Measurements from ENCODE around the gene ZSWIM1.

Gene ZSWIM1

DNA sequence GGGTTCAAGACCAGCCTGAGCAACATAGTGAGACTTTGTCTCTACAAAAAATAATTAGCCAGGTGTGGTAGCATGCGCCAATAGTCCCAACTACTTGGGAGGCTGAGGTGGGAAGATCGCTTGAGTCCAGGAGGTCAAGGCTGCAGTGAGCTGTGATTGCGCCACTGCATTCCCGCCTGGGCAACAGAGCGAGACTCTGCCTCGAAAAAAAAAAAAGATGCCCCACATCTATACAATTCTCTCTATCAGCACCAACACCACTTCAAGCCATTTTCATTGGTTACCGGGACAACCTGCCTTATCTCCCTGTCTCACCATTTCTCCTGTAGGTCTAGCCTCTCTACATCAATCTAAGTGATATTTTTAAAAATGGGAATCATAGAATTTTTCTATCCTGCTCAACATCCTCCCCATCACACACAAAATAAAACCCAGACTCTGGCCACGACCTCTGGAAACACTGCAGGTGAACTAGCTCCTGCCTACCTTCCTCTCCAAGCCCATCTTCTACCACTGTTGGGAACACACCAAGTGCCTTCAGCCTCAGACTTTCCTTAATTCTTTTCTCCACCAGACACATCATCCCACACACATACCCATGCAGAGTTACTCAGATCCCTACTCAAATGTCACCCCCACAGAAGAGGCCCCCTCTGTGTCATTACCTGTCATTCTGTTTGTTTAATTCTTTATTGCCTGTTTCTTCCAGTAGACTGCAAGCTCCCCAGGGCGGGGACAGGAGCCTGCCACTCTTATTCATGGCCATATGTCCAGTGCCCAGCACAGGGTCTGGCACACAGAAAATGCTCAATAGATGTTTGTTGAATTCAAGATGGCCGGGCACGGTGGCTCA lies 40.5 kb downstream of the ZSWIM1 start:
- no peak overlapping the region for H3K23ac ChIP-seq (ENCODE audit: low read length in 2 of 2)
- H3K4me3 ChIP-seq (ENCODE audit: insufficient read depth in 1 of 2, low read depth in 1 of 2, low read length in 2 of 2) = no peak overlapping the region
- 88% methylated on average over 11 of the region's 11 CpGs for WGBS

DNA sequence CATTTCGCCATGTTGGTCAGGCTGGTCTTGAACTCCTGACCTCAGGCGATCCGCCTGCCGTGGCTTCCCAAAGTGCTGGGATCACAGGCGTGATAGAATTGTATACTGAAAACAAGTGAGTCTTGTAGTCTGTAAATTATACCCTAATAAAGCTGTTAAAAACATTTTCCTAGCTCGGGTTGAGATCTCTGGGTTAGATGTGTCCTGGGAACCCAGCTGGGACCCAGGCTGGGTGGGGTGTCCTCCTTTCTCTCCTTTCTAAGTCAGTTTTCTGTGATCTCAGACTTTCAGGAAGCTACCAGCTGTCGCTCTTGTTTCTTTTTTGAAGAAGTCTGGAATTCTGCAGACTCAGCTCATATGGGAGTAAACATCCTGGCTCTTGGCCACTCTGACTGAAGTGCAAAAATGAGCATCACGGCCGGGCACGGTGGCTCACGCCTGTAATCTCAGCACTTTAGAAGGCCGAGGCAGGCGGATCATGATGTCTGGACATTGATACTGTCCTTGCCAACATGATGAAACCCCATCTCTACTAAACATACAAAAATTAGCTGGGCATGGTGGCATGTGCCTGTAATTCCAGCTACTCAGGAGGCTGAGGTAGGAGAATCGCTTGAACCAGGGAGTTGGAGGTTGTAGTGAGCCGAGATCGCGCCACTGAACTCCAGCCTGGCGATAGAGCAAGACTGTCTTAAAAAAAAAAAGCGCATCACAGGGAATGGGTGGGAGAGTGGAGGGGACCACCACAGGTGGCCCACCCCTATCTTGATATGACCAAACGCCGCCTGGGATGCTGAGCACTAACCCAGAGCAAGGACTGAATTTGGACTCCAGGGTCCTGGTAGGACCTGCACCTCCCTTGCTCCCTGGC lies 43.6 kb downstream of the ZSWIM1 start:
- no peak overlapping the region for H3K23ac ChIP-seq (ENCODE audit: low read length in 2 of 2)
- no peak overlapping the region for H2AFZ ChIP-seq (ENCODE audit: low read depth, low read length)
- peak overlapping the region; percentile 90 for H4K91ac ChIP-seq (ENCODE audit: low read length)
- H3K9ac ChIP-seq (ENCODE audit: low read length) = peak overlapping the region; percentile 66
- peak; percentile 89 for DNase-seq
- H3K14ac ChIP-seq (ENCODE audit: low read length in 2 of 2) = peak overlapping the region in 1 of 2 experiments; percentile 7
- H2BK5ac ChIP-seq (ENCODE audit: low read depth, low read length, poor library complexity, severe bottlenecking) = no peak overlapping the region
- peak overlapping the region; percentile 61 for H2BK120ac ChIP-seq (ENCODE audit: low read depth, low read length)
- peak overlapping the region; percentile 19 for H3K4me2 ChIP-seq (ENCODE audit: low read length, poor library complexity, severe bottlenecking)
- H3K4ac ChIP-seq (ENCODE audit: low read depth in 1 of 2, low read length in 2 of 2) = peak overlapping the region; percentile 57 to 64
- H2AK5ac ChIP-seq (ENCODE audit: low read length, severe bottlenecking) = peak overlapping the region; percentile 82
- peak overlapping the region; percentile 69 for H2BK15ac ChIP-seq (ENCODE audit: low read depth, poor library complexity, severe bottlenecking)
- peak overlapping the region; percentile 63 to 72 for H3K18ac ChIP-seq (ENCODE audit: low read depth in 1 of 2, low read length in 2 of 2)
- peak overlapping the region; percentile 56 for H3K27ac ChIP-seq (ENCODE audit: low read length, poor library complexity, severe bottlenecking)
- H3K4me3 ChIP-seq (ENCODE audit: insufficient read depth in 1 of 2, low read depth in 1 of 2, low read length in 2 of 2) = no peak overlapping the region
- no peaks in the 10 kb centered on the region for H3K9me3 ChIP-seq (ENCODE audit: control insufficient read depth, low read length)
- H3K4me1 ChIP-seq (ENCODE audit: control insufficient read depth, insufficient read depth, low read depth, low read length) = peaks cover 19% of the 10 kb centered on the region
- WGBS = 47% methylated on average over 20 of the region's 21 CpGs
- peak overlapping the region; percentile 66 to 91 for H2BK12ac ChIP-seq (ENCODE audit: low read length in 2 of 2)
- no peaks in the 10 kb centered on the region for H3K27me3 ChIP-seq (ENCODE audit: control insufficient read depth in 1 of 2, insufficient read depth in 1 of 2, low read length in 2 of 2)
- no peaks in the 10 kb centered on the region for H3K79me1 ChIP-seq (replicated peaks; ENCODE audit: low read length, poor library complexity, severe bottlenecking)
- H4K8ac ChIP-seq (ENCODE audit: low read length) = peak overlapping the region; percentile 77
- no peaks in the 10 kb centered on the region for H3K36me3 ChIP-seq (ENCODE audit: control insufficient read depth in 1 of 2, insufficient read depth in 2 of 2, low read depth in 1 of 2, low read length in 2 of 2)

More for the DNA sequence above, 40.5 kb downstream of the ZSWIM1 start:
- Histone ChIP-seq H2BK120ac (ENCODE audit: low read depth, low read length) (peak overlapping the region; percentile 42), H4K91ac (ENCODE audit: low read length) (no peak overlapping the region), H3K4ac (ENCODE audit: low read depth in 1 of 2, low read length in 2 of 2) (no peak overlapping the region), H2AK5ac (ENCODE audit: low read length, severe bottlenecking) (peak overlapping the region; percentile 72), H3K14ac (ENCODE audit: low read length in 2 of 2) (no peak overlapping the region), H3K9me3 (ENCODE audit: control insufficient read depth, low read length) (no peaks in the 10 kb centered on the region), H3K36me3 (ENCODE audit: control insufficient read depth in 1 of 2, insufficient read depth in 2 of 2, low read depth in 1 of 2, low read length in 2 of 2) (no peaks in the 10 kb centered on the region), H3K9ac (ENCODE audit: low read length) (no peak overlapping the region), H4K8ac (ENCODE audit: low read length) (no peak overlapping the region), H2BK5ac (ENCODE audit: low read depth, low read length, poor library complexity, severe bottlenecking) (no peak overlapping the region), H3K4me1 (ENCODE audit: control insufficient read depth, insufficient read depth, low read depth, low read length) (peaks cover 27% of the 10 kb centered on the region), H3K27ac (ENCODE audit: low read length, poor library complexity, severe bottlenecking) (no peak overlapping the region), H3K79me1 (replicated peaks; ENCODE audit: low read length, poor library complexity, severe bottlenecking) (no peaks in the 10 kb centered on the region), H2BK12ac (ENCODE audit: low read length in 2 of 2) (peak overlapping the region in 1 of 2 experiments; percentile 67), H2AFZ (ENCODE audit: low read depth, low read length) (no peak overlapping the region), H3K4me2 (ENCODE audit: low read length, poor library complexity, severe bottlenecking) (no peak overlapping the region), H3K18ac (ENCODE audit: low read depth in 1 of 2, low read length in 2 of 2) (peak overlapping the region in 1 of 2 experiments; percentile 54), H3K27me3 (ENCODE audit: control insufficient read depth in 1 of 2, insufficient read depth in 1 of 2, low read length in 2 of 2) (no peaks in the 10 kb centered on the region), H2BK15ac (ENCODE audit: low read depth, poor library complexity, severe bottlenecking) (peak overlapping the region; percentile 52)
- no peak for DNase-seq

DNA sequence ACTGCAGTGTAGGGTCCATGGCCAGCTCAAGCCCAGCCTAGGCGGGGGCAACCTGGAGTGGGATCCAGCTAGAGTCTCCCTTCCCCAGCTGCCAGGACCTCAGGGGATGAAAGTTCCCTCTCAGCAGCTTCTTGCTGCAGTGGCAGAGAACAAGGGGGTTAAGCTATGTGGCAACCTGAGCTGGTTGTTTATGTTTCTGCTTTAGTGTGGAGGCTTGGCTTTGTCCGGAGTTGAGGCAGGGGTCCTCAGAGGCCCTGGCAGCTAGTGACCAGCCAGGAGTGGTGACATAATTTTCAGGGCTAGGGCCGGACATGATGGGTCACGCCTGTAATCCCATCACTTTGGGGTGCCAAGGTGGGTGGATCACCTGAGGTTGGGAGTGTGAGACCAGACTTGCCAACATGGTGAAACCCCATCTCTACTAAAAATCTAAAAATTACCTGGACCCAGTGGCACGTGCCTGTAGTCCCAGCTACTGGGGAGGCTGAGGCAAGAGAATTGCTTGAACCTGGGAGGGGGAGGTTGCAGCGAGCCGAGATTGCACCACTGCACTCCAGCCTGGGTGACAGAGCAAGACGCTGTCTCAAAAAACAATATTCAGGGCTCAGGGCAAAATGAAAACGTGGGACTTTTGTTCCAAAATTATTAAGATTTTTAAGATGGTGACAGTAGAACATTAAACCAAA lies 44.9 kb downstream of the ZSWIM1 start:
- H3K4me3 ChIP-seq (ENCODE audit: insufficient read depth in 1 of 2, low read depth in 1 of 2, low read length in 2 of 2) = no peak overlapping the region
- DNase-seq = no peak
- no peaks in the 10 kb centered on the region for H3K27me3 ChIP-seq (ENCODE audit: control insufficient read depth in 1 of 2, insufficient read depth in 1 of 2, low read length in 2 of 2)
- no peak overlapping the region for H2BK5ac ChIP-seq (ENCODE audit: low read depth, low read length, poor library complexity, severe bottlenecking)
- peaks cover 0 to 2% of the 10 kb centered on the region in 2 experiments for H3K36me3 ChIP-seq (ENCODE audit: control insufficient read depth in 1 of 2, insufficient read depth in 2 of 2, low read depth in 1 of 2, low read length in 2 of 2)
- peak overlapping the region in 1 of 2 experiments; percentile 69 for H3K4ac ChIP-seq (ENCODE audit: low read depth in 1 of 2, low read length in 2 of 2)
- H3K4me2 ChIP-seq (ENCODE audit: low read length, poor library complexity, severe bottlenecking) = no peak overlapping the region
- peak overlapping the region; percentile 44 for H2BK15ac ChIP-seq (ENCODE audit: low read depth, poor library complexity, severe bottlenecking)
- no peak overlapping the region for H3K23ac ChIP-seq (ENCODE audit: low read length in 2 of 2)
- peaks cover 2% of the 10 kb centered on the region for H3K79me1 ChIP-seq (replicated peaks; ENCODE audit: low read length, poor library complexity, severe bottlenecking)
- H3K4me1 ChIP-seq (ENCODE audit: control insufficient read depth, insufficient read depth, low read depth, low read length) = peaks cover 13% of the 10 kb centered on the region
- no peak overlapping the region for H3K27ac ChIP-seq (ENCODE audit: low read length, poor library complexity, severe bottlenecking)
- H3K9ac ChIP-seq (ENCODE audit: low read length) = no peak overlapping the region
- H2AK5ac ChIP-seq (ENCODE audit: low read length, severe bottlenecking) = no peak overlapping the region
- no peak overlapping the region for H4K91ac ChIP-seq (ENCODE audit: low read length)
- H3K14ac ChIP-seq (ENCODE audit: low read length in 2 of 2) = no peak overlapping the region
- H2BK120ac ChIP-seq (ENCODE audit: low read depth, low read length) = no peak overlapping the region
- no peak overlapping the region for H4K8ac ChIP-seq (ENCODE audit: low read length)
- WGBS = 84% methylated on average over 8 of the region's 9 CpGs
- no peak overlapping the region for H3K18ac ChIP-seq (ENCODE audit: low read depth in 1 of 2, low read length in 2 of 2)
- peak overlapping the region in 1 of 2 experiments; percentile 28 for H2BK12ac ChIP-seq (ENCODE audit: low read length in 2 of 2)
- no peak overlapping the region for H2AFZ ChIP-seq (ENCODE audit: low read depth, low read length)
- H3K9me3 ChIP-seq (ENCODE audit: control insufficient read depth, low read length) = no peaks in the 10 kb centered on the region
